ENCODE measurements around the gene MRPS34. TPM values are rescaled to one million over a fixed set of nuclear protein-coding genes. Genes with fewer than 3 reads are reported as not detected.
A peak's percentile ranks its signal among the peaks of the same experiment; 100 is the strongest.

The MRPS34 gene
- total and polyA plus RNA-seq, 9 of the 15 experiments (the other 6 are each of a cell fraction or from before 2014, with no cell fraction given): 5.2 to 334 (median 92.8) TPM

DNA sequence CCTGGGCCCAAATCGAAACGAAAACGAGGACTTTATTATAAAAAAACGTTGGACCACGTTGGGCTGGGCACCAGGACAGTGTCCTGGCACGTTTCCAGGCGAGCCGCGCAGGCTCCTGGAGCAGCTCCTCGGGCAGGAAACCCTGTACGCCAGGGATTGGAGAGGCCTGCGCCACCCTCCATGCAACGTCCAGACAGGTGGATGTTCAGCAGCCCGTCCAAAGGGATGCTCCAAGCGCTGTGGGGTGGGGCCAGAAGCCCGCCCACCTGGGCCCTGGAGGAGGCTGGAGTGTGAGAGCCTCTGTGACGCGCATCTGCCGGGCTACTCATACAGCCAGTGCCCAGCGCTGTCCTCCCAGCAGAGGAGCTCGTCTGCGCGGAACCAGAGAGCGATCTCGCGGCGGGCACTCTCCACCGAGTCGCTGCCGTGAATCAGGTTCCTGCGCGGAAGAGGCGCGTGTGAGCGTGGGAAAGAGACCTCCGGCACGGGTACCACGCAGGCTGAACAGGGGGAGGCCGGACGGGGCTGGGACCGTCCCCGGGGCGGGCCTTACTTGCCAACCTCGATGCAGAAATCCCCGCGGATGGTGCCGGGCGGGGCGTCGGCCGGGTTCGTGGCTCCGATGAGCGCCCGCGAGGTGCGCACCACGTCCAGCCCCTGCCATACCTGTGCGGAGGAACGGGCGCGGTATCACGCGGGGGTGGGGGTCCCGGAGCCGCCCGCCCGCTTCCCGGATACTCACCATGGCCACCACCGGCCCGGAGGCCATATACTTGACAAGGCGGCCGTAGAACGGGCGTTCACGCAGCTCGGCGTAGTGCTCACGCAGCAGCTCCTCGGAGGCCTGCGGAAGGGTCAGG is 2.4 kb downstream of the MRPS34 start (continued):
- TF ChIP-seq, protein P1, sequence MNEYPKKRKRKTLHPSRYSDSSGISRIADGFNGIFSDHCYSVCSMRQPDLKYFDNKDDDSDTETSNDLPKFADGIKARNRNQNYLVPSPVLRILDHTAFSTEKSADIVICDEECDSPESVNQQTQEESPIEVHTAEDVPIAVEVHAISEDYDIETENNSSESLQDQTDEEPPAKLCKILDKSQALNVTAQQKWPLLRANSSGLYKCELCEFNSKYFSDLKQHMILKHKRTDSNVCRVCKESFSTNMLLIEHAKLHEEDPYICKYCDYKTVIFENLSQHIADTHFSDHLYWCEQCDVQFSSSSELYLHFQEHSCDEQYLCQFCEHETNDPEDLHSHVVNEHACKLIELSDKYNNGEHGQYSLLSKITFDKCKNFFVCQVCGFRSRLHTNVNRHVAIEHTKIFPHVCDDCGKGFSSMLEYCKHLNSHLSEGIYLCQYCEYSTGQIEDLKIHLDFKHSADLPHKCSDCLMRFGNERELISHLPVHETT (CRISPR knock-in tag; conservative IDR thresholded peaks at IDR 0.05 in 1 of 2, IDR thresholded peaks at IDR 0.05 in 1 of 2): no peak
- 0 out of 2 replicates have a peak, but pooled peaks have one; percentile 42 for TF ChIP-seq LCOR (CRISPR knock-in tag; IDR thresholded peaks at IDR 0.05)
- TF ChIP-seq GATAD2A (IDR thresholded peaks at IDR 0.05): no peak
- TF ChIP-seq RBM22 (IDR thresholded peaks at IDR 0.05; ENCODE audit: low read depth, low read length, poor library complexity, severe bottlenecking): peak; percentile 97
- TF ChIP-seq MED1 (CRISPR knock-in tag; IDR thresholded peaks at IDR 0.05; ENCODE audit: borderline replicate concordance): no peak
- TF ChIP-seq MEIS2 (IDR thresholded peaks at IDR 0.05; ENCODE audit: partially characterized antibody): no peak
- peak; percentile 58; the same call in 1 of the 2 replicates for TF ChIP-seq GABPB1 (CRISPR knock-in tag; IDR thresholded peaks at IDR 0.05)
- TF ChIP-seq, protein P2, sequence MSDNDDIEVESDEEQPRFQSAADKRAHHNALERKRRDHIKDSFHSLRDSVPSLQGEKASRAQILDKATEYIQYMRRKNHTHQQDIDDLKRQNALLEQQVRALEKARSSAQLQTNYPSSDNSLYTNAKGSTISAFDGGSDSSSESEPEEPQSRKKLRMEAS (CRISPR knock-in tag; IDR thresholded peaks at IDR 0.05): no peak
- TF ChIP-seq HDAC8 (tag; IDR thresholded peaks at IDR 0.05): no peak
- TF ChIP-seq ATF4 (CRISPR knock-in tag; IDR thresholded peaks at IDR 0.05): no peak
- TF ChIP-seq PHB (CRISPR knock-in tag; IDR thresholded peaks at IDR 0.05): no peak
- TF ChIP-seq ATF3 (IDR thresholded peaks at IDR 0.05): no peak
- TF ChIP-seq ATF3 (CRISPR knock-in tag; conservative IDR thresholded peaks at IDR 0.05): no peak
- TF ChIP-seq HNRNPK (IDR thresholded peaks at IDR 0.05; ENCODE audit: low read depth, low read length, poor library complexity, severe bottlenecking): no peak
- TF ChIP-seq SAFB (IDR thresholded peaks at IDR 0.05; ENCODE audit: borderline replicate concordance, low read depth, low read length): peak; percentile 51; the same call in 1 of the 2 replicates
- TF ChIP-seq GATAD2B (IDR thresholded peaks at IDR 0.05; ENCODE audit: borderline replicate concordance): no peak
- no peak for TF ChIP-seq RCOR1 (IDR thresholded peaks at IDR 0.05; ENCODE audit: borderline replicate concordance in 1 of 2, low read depth in 2 of 2, low read length in 2 of 2)
- TF ChIP-seq POLR2H (tag; IDR thresholded peaks at IDR 0.05; ENCODE audit: low read depth): no peak
- TF ChIP-seq, protein P3, sequence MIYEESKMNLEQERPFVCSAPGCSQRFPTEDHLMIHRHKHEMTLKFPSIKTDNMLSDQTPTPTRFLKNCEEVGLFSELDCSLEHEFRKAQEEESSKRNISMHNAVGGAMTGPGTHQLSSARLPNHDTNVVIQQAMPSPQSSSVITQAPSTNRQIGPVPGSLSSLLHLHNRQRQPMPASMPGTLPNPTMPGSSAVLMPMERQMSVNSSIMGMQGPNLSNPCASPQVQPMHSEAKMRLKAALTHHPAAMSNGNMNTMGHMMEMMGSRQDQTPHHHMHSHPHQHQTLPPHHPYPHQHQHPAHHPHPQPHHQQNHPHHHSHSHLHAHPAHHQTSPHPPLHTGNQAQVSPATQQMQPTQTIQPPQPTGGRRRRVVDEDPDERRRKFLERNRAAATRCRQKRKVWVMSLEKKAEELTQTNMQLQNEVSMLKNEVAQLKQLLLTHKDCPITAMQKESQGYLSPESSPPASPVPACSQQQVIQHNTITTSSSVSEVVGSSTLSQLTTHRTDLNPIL (CRISPR knock-in tag; IDR thresholded peaks at IDR 0.05): no peak
